Small intestine (tissue), 7 donors: ENCODE measurements around the gene EZH2. TPM values are rescaled to one million over a fixed set of nuclear protein-coding genes. Genes with fewer than 3 reads are reported as not detected.

Experiments
- DNase-seq, 2 donors: peaks; one replicate each; pipeline versions ENCODE4 v3.0.0 to v3.0.0-alpha.2; 2013
- FAIRE-seq: peaks from 2 replicates; lab custom pipeline; 2012; peaks lifted over from hg19 to GRCh38; lab: Jason Lieb, UNC
- H3K27ac ChIP-seq, 3 donors: one replicate each; pipeline ENCODE4 v1.5.1; 2013; ENCODE audit warnings: low read length in 2 of 3, mild to moderate bottlenecking in 2 of 3, control low read depth in 1 of 3, inconsistent platforms in 1 of 3, low read depth in 1 of 3, moderate library complexity in 1 of 3
- H3K27me3 ChIP-seq, 3 donors: one replicate each; pipeline ENCODE4 v1.6.1; 2013; ENCODE audit warnings: low read length in 3 of 3, inconsistent platforms in 1 of 3; ENCODE audit not compliant: control insufficient read depth in 3 of 3, insufficient read depth in 3 of 3
- H3K36me3 ChIP-seq, 3 donors: one replicate each; pipeline ENCODE4 v1.6.1; 2013; ENCODE audit warnings: low read length in 3 of 3, inconsistent platforms in 1 of 3, low read depth in 1 of 3, mild to moderate bottlenecking in 1 of 3, moderate library complexity in 1 of 3; ENCODE audit not compliant: control insufficient read depth in 3 of 3, insufficient read depth in 2 of 3
- H3K4me1 ChIP-seq, 3 donors: one replicate each; pipeline ENCODE4 v1.6.1; 2013; ENCODE audit warnings: low read length in 2 of 3, inconsistent platforms in 1 of 3, low read depth in 1 of 3, mild to moderate bottlenecking in 1 of 3, moderate library complexity in 1 of 3; ENCODE audit not compliant: control insufficient read depth in 3 of 3, insufficient read depth in 2 of 3
- H3K4me3 ChIP-seq, 3 donors: one replicate each; pipeline ENCODE4 v1.5.1; 2013; ENCODE audit warnings: low read length in 3 of 3, control low read depth in 1 of 3, inconsistent platforms in 1 of 3, low read depth in 1 of 3, mild to moderate bottlenecking in 1 of 3, moderate library complexity in 1 of 3
- H3K9me3 ChIP-seq, 2 donors: one replicate each; pipeline ENCODE4 v1.6.1; 2013; ENCODE audit warnings: low read depth in 1 of 2, low read length in 1 of 2; ENCODE audit not compliant: control insufficient read depth in 2 of 2, insufficient read depth in 1 of 2
- WGBS, 3 donors: extraction: QIAGEN DNeasy Blood & Tissue Kit; methylation state at CpG; one replicate each; pipeline ENCODE4 v1.1.7; 2013; 5-methylcytosine and 5-hydroxymethylcytosine counted together
- polyA plus RNA-seq, 4 donors: library from polyadenylated mRNA; stranded (reverse) in 3 of 4; unstranded in 1 of 4; fragments of 200-250 nt in 3 of 4; fragments of 120-200 nt in 1 of 4; gene quantifications; one replicate each; pipeline versions ENCODE4 v1.2.1 to v1.2.3, GENCODE V29; 2013
- donor health status: healthy with polysubstance abuse.
- donor health status: control.
- donor health status: control.
- donor health status: Bipolar disorder and iron deficiency.
- donor health status: healthy.

EZH2 gene
- polyA plus RNA-seq, 4 donors, result 5.4 to 17.6 (median 10.9) TPM

- no peaks in the 10 kb centered on the region for H3K27me3 ChIP-seq
- H3K4me1 ChIP-seq, result no peaks in the 10 kb centered on the region
- FAIRE-seq (no peak), DNase-seq (no peak)
- no peaks in the 10 kb centered on the region for H3K36me3 ChIP-seq
- no peak overlapping the region for H3K27ac ChIP-seq
- H3K9me3 ChIP-seq, result peaks cover 0 to 10% of the 10 kb centered on the region in 2 donors
- 38 to 56% (median 44%) methylated on average over 2 of the region's 2 CpGs for WGBS, 3 donors
- H3K4me3 ChIP-seq, result no peak overlapping the region
Observed at GRCh38 chr7:148863324-148863723, 20.8 kb downstream of the EZH2 start.

DNA sequence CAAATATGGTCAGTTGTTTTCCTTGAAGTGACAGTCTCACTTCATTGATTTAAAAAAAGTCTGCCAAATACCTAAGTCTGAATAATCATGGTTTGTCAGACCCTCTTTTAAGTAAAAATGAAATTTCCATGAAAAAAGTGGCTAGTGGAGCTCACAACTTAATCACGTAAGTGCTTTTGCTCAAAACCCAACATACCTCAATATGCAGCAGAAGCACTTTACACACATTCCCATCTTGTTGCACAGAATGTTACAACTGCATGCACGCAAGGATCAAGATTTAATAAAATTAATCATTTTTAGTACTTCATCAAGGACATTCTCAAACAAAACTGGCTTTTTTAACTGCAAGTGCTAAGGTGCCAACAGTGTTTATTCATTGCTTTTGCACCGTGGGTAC lies 21.6 kb downstream of the EZH2 start:
- no peaks in the 10 kb centered on the region for H3K27me3 ChIP-seq
- H3K4me3 ChIP-seq, result no peak overlapping the region
- WGBS, 3 donors, result 81 to 87% (median 84%) methylated on average over 3 of the region's 3 CpGs
- H3K4me1 ChIP-seq, result no peaks in the 10 kb centered on the region
- no peak for FAIRE-seq
- peaks cover 0 to 2% of the 10 kb centered on the region in 2 donors for H3K9me3 ChIP-seq
- no peak overlapping the region for H3K27ac ChIP-seq
- no peaks in the 10 kb centered on the region for H3K36me3 ChIP-seq
- no peak for DNase-seq

DNA sequence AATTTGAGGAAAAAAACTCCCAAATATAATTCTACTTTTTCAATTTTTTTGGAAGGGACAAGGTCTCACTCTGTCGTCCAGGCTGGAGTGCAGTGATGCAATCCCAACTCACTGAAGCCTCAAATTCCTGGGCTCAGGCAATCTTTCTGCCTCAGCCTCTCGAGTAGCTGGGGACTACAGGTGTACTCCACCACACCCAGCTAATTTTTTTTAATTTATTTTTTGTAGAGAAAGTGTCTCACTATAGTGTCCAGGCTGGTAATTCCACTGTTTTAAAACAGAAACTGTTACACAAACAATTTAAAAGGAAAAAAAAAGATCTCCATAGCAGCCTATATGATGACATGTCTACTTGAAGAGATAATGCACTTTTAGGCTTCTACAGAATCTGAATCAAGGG lies 25.6 kb downstream of the EZH2 start:
- no peak for DNase-seq
- FAIRE-seq, result no peak
- Histone ChIP-seq H3K4me3 (no peak overlapping the region), H3K27me3 (no peaks in the 10 kb centered on the region), H3K36me3 (no peaks in the 10 kb centered on the region), H3K4me1 (no peaks in the 10 kb centered on the region), H3K9me3 (no peaks in the 10 kb centered on the region), H3K27ac (no peak overlapping the region)
- WGBS, 3 donors, result 92 to 95% (median 93%) methylated on average over 2 of the region's 2 CpGs

DNA sequence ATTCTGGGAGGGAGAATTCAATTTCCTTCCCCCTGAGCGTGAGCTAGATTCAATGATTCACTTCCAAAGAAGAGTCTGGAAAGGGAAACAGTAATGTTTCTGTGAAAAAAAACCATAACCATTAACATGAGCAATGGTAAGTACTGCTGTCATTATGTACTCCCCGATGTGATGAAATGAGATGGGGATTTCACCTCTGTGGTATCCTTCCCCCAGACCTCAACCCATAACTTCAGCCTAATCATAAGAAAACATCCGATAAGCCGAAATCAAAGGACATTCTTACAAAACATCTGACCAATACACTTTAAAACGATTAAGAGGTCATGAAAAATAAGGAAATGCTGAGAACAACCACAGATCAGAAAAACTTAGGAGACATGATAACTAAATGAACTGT lies 27.2 kb downstream of the EZH2 start:
- Histone ChIP-seq H3K4me1 (no peaks in the 10 kb centered on the region), H3K4me3 (no peak overlapping the region)

DNA sequence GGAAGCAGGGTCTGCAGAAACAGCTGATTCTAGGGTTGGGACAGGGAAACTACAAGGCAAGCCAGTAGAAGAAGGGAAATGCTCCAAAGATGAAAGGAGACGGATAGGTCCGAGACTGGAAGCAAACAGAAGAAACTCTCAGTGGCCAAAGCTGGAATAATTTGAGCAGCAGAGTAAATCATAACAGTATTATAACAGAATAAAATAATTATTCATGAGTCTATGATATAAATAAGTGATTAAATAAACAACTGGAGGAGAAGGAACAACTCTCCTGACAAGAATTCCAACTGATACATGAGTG lies 27.6 kb downstream of the EZH2 start:
- 65 to 95% (median 83%) methylated on average over 2 of the region's 2 CpGs for WGBS, 3 donors
- DNase-seq (no peak), FAIRE-seq (no peak)
- H3K9me3 ChIP-seq, result no peaks in the 10 kb centered on the region
- H3K36me3 ChIP-seq, result no peaks in the 10 kb centered on the region
- H3K4me1 ChIP-seq, result no peaks in the 10 kb centered on the region
- H3K4me3 ChIP-seq, result no peak overlapping the region
- no peak overlapping the region for H3K27ac ChIP-seq
- no peaks in the 10 kb centered on the region for H3K27me3 ChIP-seq

More for the DNA sequence above, 27.2 kb downstream of the EZH2 start:
- Histone ChIP-seq H3K36me3 (no peaks in the 10 kb centered on the region), H3K27ac (no peak overlapping the region), H3K27me3 (no peaks in the 10 kb centered on the region), H3K9me3 (no peaks in the 10 kb centered on the region)
- FAIRE-seq, result no peak
- DNase-seq, result no peak
- 71 to 84% (median 72%) methylated on average over 5 of the region's 5 CpGs for WGBS, 3 donors

DNA sequence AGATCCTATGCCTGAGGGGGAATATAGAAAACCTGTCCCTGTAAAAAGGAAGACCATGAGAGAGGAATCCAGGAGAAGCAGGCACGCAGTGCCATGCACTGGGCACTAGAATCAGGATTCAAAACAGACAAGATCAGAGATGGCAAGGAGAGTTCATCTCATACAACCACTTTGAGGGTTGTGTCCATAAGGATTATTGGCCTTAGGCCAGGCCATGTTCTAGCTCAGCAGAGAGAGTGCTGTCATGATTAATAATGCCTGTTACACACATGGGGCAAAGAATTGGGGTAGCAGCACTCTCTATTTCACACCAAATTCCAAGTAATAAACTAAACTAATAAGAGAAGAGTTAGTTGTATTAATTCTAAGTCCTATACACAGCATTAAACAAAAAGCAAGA lies 29.1 kb downstream of the EZH2 start:
- no peak overlapping the region for H3K27ac ChIP-seq
- H3K9me3 ChIP-seq, result no peaks in the 10 kb centered on the region
- DNase-seq (no peak), FAIRE-seq (no peak)
- no peaks in the 10 kb centered on the region for H3K36me3 ChIP-seq
- no peak overlapping the region for H3K4me3 ChIP-seq
- 96 to 98% (median 96%) methylated on average over 1 of the region's 1 CpG for WGBS, 3 donors
- no peaks in the 10 kb centered on the region for H3K4me1 ChIP-seq
- no peaks in the 10 kb centered on the region for H3K27me3 ChIP-seq

GRCh38 chr7:148852272-148852671 lies 31.8 kb downstream of the EZH2 start:
- no peaks in the 10 kb centered on the region for H3K4me1 ChIP-seq
- H3K36me3 ChIP-seq, result no peaks in the 10 kb centered on the region
- no peaks in the 10 kb centered on the region for H3K9me3 ChIP-seq
- FAIRE-seq, result no peak
- no peak for DNase-seq
- WGBS, 3 donors, result 76 to 86% (median 78%) methylated on average over 1 of the region's 1 CpG
- no peaks in the 10 kb centered on the region for H3K27me3 ChIP-seq
- H3K27ac ChIP-seq, result no peak overlapping the region
- no peak overlapping the region for H3K4me3 ChIP-seq

- H3K27me3 ChIP-seq, result no peaks in the 10 kb centered on the region
- WGBS, 3 donors, result 96 to 97% (median 96%) methylated on average over 5 of the region's 5 CpGs
- no peak for FAIRE-seq
- no peaks in the 10 kb centered on the region for H3K36me3 ChIP-seq
- no peak overlapping the region for H3K27ac ChIP-seq
- no peak overlapping the region for H3K4me3 ChIP-seq
- no peaks in the 10 kb centered on the region for H3K9me3 ChIP-seq
- H3K4me1 ChIP-seq, result no peaks in the 10 kb centered on the region
- DNase-seq, result no peak
Observed at GRCh38 chr7:148850564-148850963, 33.5 kb downstream of the EZH2 start.

DNA sequence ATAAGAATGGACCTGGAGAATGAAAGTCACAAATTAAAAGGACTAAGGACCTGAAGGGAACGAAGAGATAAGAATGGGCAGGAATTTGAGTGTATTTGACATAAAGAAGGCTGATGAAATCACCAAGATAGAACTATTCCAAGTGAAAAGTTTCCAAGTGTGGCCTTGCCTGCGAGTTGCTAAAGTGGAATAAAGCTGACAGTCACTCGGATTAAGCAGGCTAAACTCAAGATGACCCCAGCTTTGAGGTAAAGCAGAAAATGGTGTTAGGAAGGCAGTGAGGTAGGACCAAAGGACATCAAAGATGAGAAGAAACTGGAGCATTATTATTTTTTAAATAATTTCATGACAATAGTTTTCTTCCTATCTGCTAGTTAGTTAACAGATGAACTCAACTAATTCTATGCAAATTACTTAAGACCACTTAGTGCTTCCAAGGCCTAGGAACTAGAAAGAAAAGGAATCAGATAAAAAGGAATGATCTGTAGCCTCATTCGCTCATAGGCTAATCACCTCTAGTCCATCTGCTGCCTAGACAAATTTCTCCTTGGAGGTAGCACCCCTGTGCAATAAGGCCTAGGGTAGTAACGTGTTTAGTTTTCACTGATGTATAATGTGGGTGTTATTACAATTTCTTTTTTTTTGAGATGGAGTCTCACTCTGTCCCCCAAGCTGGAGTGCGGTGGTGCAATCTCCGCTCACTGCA lies 34.5 kb downstream of the EZH2 start:
- DNase-seq, result no peak
- 83 to 89% (median 83%) methylated on average over 7 of the region's 7 CpGs for WGBS, 3 donors
- Histone ChIP-seq H3K36me3 (no peaks in the 10 kb centered on the region), H3K4me3 (no peak overlapping the region), H3K4me1 (no peaks in the 10 kb centered on the region), H3K9me3 (no peaks in the 10 kb centered on the region), H3K27ac (no peak overlapping the region), H3K27me3 (no peaks in the 10 kb centered on the region)
- no peak for FAIRE-seq
